Ectodermal cell (in vitro differentiated cells): ENCODE results near the gene LAMTOR4. TPM values are rescaled to one million over a fixed set of nuclear protein-coding genes. Genes with fewer than 3 reads are reported as not detected.

Experiments
- H3K27ac ChIP-seq: 2 replicates; pipeline ENCODE4 v1.7.0; 2013; ENCODE audit warnings: mild to moderate bottlenecking, low read depth, low read length; ENCODE audit not compliant: insufficient read depth, poor library complexity, severe bottlenecking
- H3K27me3 ChIP-seq: 2 replicates; pipeline ENCODE4 v1.7.0; 2013; ENCODE audit warnings: mild to moderate bottlenecking, low read length; ENCODE audit not compliant: insufficient read depth, control insufficient read depth, poor library complexity, severe bottlenecking
- H3K36me3 ChIP-seq: one replicate; pipeline ENCODE4 v1.7.0; 2013; ENCODE audit warnings: low read length; ENCODE audit not compliant: control insufficient read depth, insufficient read depth
- H3K4me1 ChIP-seq: one replicate; pipeline ENCODE4 v1.7.0; 2013; ENCODE audit warnings: low read length; ENCODE audit not compliant: control insufficient read depth, insufficient read depth
- H3K4me3 ChIP-seq: 2 replicates; pipeline ENCODE4 v1.7.0; 2013; ENCODE audit warnings: low read depth, low read length, control low read depth; ENCODE audit not compliant: insufficient read depth
- H3K9me3 ChIP-seq: 2 replicates; pipeline ENCODE4 v1.7.0; 2013; ENCODE audit warnings: mild to moderate bottlenecking, low read length, moderate library complexity; ENCODE audit not compliant: control insufficient read depth
- WGBS, 2 experiments: methylation state at CpG; one replicate each; pipeline ENCODE4 v1.1.7; 2013; ENCODE audit warnings: missing lambda C conversion rate in 2 of 2; 5-methylcytosine and 5-hydroxymethylcytosine counted together
- polyA plus RNA-seq, 4 experiments: library from polyadenylated mRNA; stranded (reverse); fragments of 50-300 nt; gene quantifications; one replicate each; pipeline ENCODE4 v1.2.3, GENCODE V29; 2013

LAMTOR4 gene
- 162 TPM for polyA plus RNA-seq (2013, experiment 1 of 4)
- 164 TPM for polyA plus RNA-seq (2013, experiment 2 of 4)
- polyA plus RNA-seq (2013, experiment 3 of 4): 159 TPM
- 194 TPM for polyA plus RNA-seq (2013, experiment 4 of 4)

GRCh38 chr7:100148559-100149328 lies at the start of gene LAMTOR4:
Gene LAMTOR4, plus strand, starts transcription at chr7:100148918. Its CDS starts 55 bp downstream, at chr7:100148973.
- peak within 1 kb of the TSS; percentile 99 for H3K4me3 ChIP-seq
- no peaks in the 10 kb centered on the region for H3K27me3 ChIP-seq
- 1% methylated on average over 46 of the region's 46 CpGs for WGBS, 2 experiments
- H3K27ac ChIP-seq: no peak within 1 kb of the TSS
- no peaks in the 10 kb centered on the region for H3K9me3 ChIP-seq
- peaks cover 6% of the 10 kb centered on the region for H3K4me1 ChIP-seq
- H3K36me3 ChIP-seq: no peaks in the 10 kb centered on the region

GRCh38 chr7:100099452-100099851 lies 49.3 kb upstream of the LAMTOR4 start:
- Histone ChIP-seq H3K36me3 (peaks cover 54% of the 10 kb centered on the region), H3K4me3 (peak overlapping the region; percentile 100)

GRCh38 chr7:100100420-100101015 lies 48.2 kb upstream of the LAMTOR4 start:
- H3K9me3 ChIP-seq: no peaks in the 10 kb centered on the region
- peaks cover 16% of the 10 kb centered on the region for H3K4me1 ChIP-seq
- 0% methylated on average over 61 of the region's 61 CpGs for WGBS, 2 experiments
- H3K4me3 ChIP-seq: peak overlapping the region; percentile 100
- H3K27ac ChIP-seq: peak overlapping the region; percentile 99
- peaks cover 52% of the 10 kb centered on the region for H3K36me3 ChIP-seq
- no peaks in the 10 kb centered on the region for H3K27me3 ChIP-seq

More at GRCh38 chr7:100099452-100099851, 49.3 kb upstream of the LAMTOR4 start:
- WGBS, 2 experiments: 88 to 91% methylated on average over 12 of the region's 12 CpGs
- H3K9me3 ChIP-seq: no peaks in the 10 kb centered on the region
- peak overlapping the region; percentile 99 for H3K27ac ChIP-seq
- H3K4me1 ChIP-seq: peaks cover 16% of the 10 kb centered on the region
- H3K27me3 ChIP-seq: no peaks in the 10 kb centered on the region

GRCh38 chr7:100101016-100101862 lies 47.5 kb upstream of the LAMTOR4 start, which contains the start of the genes AP4M1 and MCM7:
Gene AP4M1, plus strand, starts transcription at chr7:100101643. Its CDS starts 72 bp downstream, at chr7:100101715.
Gene MCM7, minus strand, starts transcription at chr7:100101397. Its CDS starts 103 bp downstream, at chr7:100101294.
- no peaks in the 10 kb centered on the region for H3K9me3 ChIP-seq
- H3K4me1 ChIP-seq: peaks cover 16% of the 10 kb centered on the region
- peak within 1 kb of the TSS; percentile 100 for H3K4me3 ChIP-seq
- no peaks in the 10 kb centered on the region for H3K27me3 ChIP-seq
- peak within 1 kb of the TSS; percentile 99 for H3K27ac ChIP-seq
- peaks cover 49% of the 10 kb centered on the region for H3K36me3 ChIP-seq
- WGBS, 2 experiments: 0% methylated on average over 80 of the region's 80 CpGs

- H3K9me3 ChIP-seq: no peaks in the 10 kb centered on the region
- no peaks in the 10 kb centered on the region for H3K27me3 ChIP-seq
- peaks cover 44% of the 10 kb centered on the region for H3K36me3 ChIP-seq
- H3K27ac ChIP-seq: no peak overlapping the region
- H3K4me1 ChIP-seq: peaks cover 16% of the 10 kb centered on the region
- H3K4me3 ChIP-seq: peak overlapping the region; percentile 100
- WGBS, 2 experiments: 86 to 91% methylated on average over 17 of the region's 17 CpGs
These were observed 45.5 kb upstream of the LAMTOR4 start for GRCh38 chr7:100102950-100103840.

- peaks cover 42% of the 10 kb centered on the region for H3K36me3 ChIP-seq
- H3K27me3 ChIP-seq: no peaks in the 10 kb centered on the region
- WGBS, 2 experiments: 97% methylated on average over 4 of the region's 4 CpGs
- H3K4me3 ChIP-seq: no peak overlapping the region
- no peaks in the 10 kb centered on the region for H3K9me3 ChIP-seq
- H3K27ac ChIP-seq: no peak overlapping the region
- no peaks in the 10 kb centered on the region for H3K4me1 ChIP-seq
These were observed 43.2 kb upstream of the LAMTOR4 start for GRCh38 chr7:100105534-100105933.

GRCh38 chr7:100106633-100107032 lies 42.1 kb upstream of the LAMTOR4 start:
- Histone ChIP-seq H3K27me3 (no peaks in the 10 kb centered on the region), H3K4me1 (no peaks in the 10 kb centered on the region), H3K9me3 (no peaks in the 10 kb centered on the region), H3K4me3 (no peak overlapping the region), H3K36me3 (peaks cover 49% of the 10 kb centered on the region), H3K27ac (no peak overlapping the region)
- WGBS, 2 experiments: 95 to 96% methylated on average over 17 of the region's 17 CpGs

GRCh38 chr7:100107125-100107737 lies 41.5 kb upstream of the LAMTOR4 start:
- Histone ChIP-seq H3K27ac (no peak overlapping the region), H3K27me3 (no peaks in the 10 kb centered on the region), H3K36me3 (peaks cover 53% of the 10 kb centered on the region), H3K9me3 (no peaks in the 10 kb centered on the region), H3K4me3 (no peak overlapping the region), H3K4me1 (no peaks in the 10 kb centered on the region)
- WGBS, 2 experiments: 94 to 96% methylated on average over 25 of the region's 25 CpGs

GRCh38 chr7:100107890-100108289 lies 40.8 kb upstream of the LAMTOR4 start:
- H3K27ac ChIP-seq: no peak overlapping the region
- H3K27me3 ChIP-seq: no peaks in the 10 kb centered on the region
- H3K4me1 ChIP-seq: no peaks in the 10 kb centered on the region
- peaks cover 54% of the 10 kb centered on the region for H3K36me3 ChIP-seq
- 94 to 96% methylated on average over 11 of the region's 11 CpGs for WGBS, 2 experiments
- no peaks in the 10 kb centered on the region for H3K9me3 ChIP-seq
- no peak overlapping the region for H3K4me3 ChIP-seq
